Amniotic epithelial cell (primary cell): ENCODE data around the gene RBBP8NL.
A peak's percentile ranks its signal among the peaks of the same experiment; 100 is the strongest.

ENCODE experiments used
- DNase-seq: peaks from one replicate; pipeline ENCODE4 v3.0.0-alpha.2; 2010; ENCODE audit warnings: low read depth

The RBBP8NL gene

GRCh38 chr20:62392621-62393334 is 34.6 kb downstream of the RBBP8NL start:
- DNase-seq, result no peak

- DNase-seq, result no peak
Measured at GRCh38 chr20:62392077-62392418, 35.3 kb downstream of the RBBP8NL start.

- no peak for DNase-seq
Measured at GRCh38 chr20:62391165-62392076, 35.9 kb downstream of the RBBP8NL start.

- no peak for DNase-seq
Measured at GRCh38 chr20:62390317-62391164, 36.8 kb downstream of the RBBP8NL start.

DNA sequence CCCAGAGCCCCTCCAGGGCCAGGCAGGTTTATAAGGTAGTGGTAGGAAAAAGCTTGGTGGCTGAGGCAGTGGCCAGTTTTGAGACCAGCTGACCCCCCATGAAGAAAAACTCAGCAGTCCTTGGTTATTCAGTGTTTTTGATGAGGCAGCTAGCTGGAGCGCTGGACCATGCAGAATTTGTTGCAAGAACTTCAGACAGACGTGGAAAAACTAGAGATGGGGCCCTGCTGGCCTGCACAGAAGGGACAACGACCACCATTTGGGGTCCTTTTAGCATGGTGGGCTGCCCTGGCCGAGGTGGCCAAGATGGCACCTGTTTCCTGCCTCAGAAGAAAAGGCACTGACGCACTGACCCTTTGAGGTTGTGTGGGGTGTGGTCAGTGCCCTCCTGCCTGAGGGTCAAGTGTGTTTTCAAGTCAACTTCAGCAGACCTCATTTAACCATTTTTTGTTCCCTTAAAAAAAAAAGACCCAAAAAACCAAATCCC is 37.7 kb downstream of the RBBP8NL start:
- DNase-seq, result no peak

DNA sequence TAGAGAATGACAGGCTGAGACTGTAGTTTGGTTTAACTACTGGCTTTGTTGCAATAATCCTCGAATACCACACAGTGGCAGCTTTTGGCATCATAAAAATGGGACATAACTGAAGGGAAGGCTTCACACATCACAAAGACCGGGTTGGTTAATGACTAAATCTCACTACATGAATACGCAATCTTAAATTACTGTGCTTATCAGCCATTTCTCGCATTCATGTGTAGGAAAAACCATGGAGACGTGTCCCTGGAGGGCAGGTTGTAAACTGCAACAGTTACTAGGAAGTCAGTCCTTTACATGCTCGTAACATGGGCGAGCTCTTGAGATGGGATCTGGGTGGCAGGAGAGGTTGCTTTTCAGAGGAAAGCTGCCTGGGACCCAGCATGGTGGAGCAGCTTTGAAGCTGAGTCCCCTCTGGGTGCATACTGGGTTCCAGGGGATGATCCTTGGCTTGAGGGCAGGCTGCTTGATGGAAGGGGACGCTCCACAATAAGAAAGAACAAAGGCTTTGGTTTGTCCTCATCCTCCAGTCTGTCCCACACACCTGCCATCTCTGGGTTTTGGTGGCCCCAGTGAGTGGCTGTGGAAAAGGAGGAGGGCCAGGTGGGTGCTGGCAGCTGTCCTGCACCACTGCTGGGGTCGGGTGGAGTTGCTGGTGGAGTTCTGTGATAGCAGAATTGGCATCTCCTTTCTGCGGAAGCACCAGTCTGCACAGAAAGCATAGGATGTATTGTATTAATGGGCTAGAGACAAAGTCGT is 38.3 kb downstream of the RBBP8NL start:
- DNase-seq, result no peak

DNA sequence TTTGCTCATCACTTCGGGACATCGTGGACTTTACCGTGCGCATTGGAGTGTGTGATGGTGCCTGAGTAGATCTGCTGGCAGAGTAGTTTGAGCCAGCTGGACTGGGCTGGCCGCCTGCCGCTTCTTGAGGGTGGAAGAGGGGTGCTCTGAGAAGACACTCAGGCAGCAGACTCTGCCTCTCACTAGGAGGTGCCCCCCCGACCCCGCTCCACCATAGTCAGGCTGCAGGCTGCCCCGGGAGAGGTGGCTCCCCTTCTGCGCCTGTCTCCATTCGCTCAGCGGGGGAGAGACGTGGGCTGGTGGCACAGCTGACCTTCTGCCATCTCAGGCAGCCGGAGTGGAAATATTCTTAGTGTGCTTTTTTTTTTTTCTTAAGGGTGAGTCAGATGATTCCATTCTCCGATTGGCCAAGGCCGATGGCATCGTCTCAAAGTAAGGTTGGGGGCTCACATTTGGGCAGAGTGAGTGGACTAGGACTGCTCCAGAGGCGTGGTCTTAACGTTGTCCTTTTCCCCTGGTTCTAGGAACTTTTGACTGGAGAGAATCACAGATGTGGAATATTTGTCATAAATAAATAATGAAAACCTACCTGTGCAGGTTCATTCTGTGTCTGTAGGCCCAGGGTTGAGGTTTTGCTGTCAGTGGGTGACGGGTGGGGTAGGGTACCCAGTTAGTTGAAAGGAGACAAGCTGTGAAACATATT is 39.3 kb downstream of the RBBP8NL start:
- DNase-seq, result no peak

- DNase-seq, result no peak
Measured at GRCh38 chr20:62387219-62387913, 40.0 kb downstream of the RBBP8NL start.

DNA sequence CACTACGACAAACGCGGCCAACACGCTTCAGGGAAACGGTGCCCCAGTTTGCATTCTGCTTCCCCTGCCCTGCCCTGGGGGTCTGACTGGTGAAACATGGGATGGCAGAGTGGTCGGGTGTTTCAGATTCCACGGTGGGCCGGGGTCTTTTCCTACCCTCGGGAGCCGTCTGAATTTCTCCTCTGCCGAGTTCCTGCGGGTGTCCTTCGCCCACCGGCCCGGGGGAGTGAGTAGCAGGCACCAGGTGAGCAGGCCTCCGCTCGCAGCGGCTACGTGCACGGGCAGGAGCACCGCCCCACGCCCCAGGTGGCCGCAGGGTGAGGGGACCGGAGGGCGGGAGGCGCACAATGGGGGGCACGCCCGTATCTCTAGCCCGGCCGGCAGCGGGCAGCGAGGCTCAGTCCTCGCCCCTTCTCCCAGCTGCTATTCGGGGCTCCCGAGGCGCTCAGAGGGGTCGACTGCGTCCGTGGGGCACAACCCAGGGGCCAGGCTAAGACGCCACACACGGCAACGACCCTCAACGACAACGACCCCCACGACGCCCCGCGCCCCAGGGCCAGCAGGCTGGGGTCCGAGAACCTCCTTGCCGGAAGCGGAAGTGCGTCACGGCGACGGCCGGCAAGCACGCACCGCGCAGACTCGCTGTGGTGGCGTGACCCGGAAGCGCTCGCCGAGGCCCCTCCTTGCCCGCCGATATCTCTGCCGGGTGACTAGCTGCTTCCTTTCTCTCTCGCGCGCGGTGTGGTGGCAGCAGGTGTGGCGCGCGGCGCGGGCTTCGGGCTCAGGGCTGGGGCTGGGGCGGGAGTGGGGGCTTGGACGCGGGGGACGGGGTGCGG is 40.7 kb downstream of the RBBP8NL start, which contains the start of gene RPS21:
Gene RPS21 (plus strand): TSS at position 721 of the 836 bp plus-strand sequence. CDS start 236 bp downstream, outside the sequence.
- DNase-seq, result peak; percentile 82

DNA sequence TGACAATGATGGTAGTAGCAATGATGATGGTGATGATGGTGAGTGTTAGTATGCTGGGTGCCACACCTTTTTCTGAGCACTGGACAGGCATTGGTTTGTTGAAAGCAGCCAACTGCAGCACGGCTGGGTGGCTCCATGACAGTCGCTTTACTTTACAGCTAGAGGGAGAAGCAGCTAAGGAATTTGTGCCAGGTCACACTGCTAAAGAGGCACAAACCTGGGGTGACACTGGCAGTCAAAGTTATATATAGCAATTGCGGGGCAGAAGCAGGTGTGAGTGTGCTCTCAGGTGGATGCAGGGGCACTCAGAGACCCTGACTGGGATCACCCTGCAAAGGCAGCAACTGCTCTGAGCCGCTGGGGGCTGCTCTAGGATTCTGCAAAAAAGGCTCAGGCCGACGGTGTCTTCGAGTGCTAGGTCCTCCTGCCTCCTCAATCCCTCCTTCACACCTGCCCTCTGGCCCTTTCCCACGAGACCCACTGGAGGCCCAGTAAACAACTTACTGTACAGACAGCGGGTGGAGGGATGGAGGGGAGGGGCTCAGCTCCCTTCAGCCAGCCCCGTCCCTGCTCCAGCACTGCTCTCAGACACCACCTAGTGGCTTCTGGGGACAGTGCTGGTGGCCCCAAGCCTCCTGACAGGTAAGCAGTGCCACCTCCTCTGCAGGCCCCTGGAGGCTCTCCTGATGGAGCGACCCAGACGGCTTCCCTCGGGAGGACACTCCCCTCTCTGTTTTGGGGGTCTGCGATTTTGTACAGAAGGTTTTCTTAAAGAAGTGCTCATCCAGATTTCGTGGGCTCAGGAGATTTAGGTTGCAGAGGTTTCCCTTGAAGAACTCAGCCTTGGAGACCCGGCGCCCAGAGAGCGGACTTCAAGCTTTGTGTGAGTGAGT is 44.8 kb downstream of the RBBP8NL start:
- peak; percentile 73 for DNase-seq

DNA sequence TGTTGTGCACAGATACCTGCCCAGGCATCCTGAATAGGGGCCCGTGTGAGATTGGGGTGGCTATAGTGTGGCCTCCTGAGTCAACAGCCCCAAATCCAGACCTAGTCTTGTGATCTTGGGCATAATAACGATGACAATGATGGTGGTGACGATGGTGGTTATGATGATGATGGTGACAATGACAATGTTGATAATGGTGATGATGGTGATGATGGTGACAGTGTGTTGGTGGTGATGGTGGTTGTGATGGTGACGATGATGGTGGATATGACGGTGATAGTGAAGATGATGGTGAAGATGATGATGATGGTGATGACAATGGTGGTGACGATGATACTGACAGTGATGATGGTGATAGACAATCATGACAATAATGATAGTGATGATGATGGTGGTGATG is 45.5 kb downstream of the RBBP8NL start:
- no peak for DNase-seq

DNA sequence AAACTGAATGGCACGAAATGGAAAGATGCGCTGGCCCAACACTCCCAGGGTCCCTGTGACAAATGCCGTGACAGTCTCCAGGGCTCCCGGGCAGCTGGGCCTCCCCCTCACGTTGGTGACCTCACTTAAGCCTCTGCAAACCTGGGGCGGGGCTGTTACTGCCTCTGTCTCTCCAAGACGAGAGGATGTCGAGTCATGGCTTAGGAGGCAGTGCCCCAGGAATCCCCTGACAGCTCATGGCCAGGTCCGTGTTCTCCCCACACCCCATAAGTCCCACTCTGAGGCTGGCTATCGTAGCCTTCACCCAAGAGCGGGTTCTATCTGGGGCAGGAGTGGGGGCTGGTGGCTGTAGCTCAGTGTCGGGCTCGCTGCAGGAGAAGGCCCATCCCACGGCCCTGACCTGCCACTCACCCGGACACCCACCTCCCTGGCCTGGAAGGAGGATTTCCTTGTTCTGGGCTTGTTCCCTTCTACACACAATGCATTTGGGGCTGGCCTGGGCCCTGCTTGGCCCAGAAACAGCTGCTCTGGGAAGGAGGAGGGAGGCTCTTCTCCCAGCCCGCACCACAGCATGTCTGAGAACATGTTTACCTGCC is 46.0 kb downstream of the RBBP8NL start:
- DNase-seq, result no peak

GRCh38 chr20:62378215-62378614 is 49.1 kb downstream of the RBBP8NL start:
- DNase-seq, result no peak

DNA sequence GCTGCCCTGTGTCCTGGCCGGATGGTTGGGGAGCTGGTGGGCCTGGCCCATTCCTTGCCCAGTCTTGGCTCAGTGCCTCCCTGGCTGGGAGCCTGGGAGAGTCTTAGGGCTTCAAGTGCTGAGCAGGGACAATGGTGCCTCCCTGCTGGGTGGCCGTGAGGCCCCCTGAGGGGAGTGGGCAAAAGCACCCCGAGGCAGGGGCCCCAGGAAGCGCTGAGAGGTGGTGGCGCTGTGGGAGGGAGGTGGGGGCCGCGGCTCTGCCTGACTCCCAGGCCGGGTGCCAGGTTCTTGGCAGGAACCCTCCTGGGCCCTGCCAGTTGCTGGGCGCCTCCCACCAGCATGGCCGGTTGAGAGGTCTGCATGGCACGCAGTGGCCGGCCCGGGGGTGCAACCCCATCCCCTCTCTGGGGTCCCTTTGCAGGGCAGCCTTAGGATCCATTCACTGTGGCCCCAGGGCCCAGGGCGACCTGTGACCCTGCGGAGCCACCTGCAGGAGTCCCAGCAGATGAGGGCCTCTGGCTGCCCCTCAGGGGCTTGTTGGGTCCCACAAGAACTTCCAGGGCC is 49.6 kb downstream of the RBBP8NL start:
- no peak for DNase-seq

DNA sequence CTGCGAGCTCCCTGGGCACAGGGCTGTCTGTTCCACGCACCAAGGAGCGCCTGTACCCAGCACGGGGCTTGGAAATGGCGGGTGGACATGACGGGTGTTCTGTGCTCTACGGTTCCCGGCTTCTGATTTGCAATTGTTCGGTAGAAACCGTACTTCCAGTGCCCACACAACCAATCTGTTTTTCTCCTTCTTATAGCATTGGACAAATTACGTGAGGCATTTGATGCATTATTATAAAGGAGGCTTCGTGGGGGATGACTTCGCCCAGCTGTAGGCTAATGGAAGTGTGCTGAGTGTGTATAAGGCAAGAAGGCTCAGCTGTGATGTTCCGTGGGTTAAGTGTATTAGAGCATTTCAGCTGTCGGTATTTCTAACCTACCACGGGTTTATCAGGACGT is 50.3 kb downstream of the RBBP8NL start:
- DNase-seq, result no peak

DNA sequence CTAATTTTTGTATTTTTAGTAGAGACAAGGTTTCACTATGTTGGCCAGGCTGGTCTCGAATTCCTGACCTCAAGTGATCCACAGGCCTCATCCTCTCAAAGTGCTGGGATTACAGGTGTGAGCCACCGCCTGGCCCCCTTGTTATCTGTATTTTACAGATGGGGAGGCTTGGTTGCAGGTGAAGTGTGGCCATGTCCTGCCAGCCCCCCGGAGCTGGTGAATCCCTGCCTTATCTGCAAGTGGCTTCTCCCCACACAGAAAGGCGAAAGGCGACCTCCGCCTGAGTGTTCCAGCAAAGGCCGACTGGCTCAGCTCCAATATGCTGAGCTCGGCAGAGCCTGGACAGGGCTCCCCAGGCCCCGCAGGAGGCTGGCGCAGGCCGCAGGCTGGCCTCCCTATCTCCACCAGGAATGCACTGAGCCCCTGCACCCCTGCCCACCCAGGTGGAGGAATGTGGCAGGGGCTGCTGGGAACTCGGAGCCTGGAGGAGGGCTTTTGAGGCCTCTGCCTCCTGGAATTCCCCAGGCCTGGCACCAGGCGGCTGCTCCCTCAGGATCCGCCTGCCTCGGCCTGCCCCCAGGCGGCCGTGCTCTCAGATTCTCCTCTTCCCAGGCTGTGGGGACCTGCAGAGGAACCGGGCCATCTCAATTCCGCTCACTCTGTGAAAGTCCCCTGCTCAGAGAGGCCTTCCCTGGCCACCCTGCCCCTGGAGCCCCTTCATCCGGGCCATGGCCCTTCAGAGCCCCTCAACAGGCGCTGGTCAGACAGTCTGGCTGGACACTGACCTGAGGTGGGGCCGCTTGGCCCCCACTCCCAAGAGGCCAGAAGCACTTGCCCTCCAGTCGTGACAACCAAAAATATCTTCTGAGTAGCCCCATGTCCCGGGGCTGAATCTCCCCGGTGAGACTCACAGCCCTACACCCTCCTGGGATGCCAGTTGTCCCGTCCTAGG is 51.0 kb downstream of the RBBP8NL start:
- DNase-seq, result peak; percentile 93
